ENCODE measurements around the gene GALNT2.

The GALNT2 gene

DNA sequence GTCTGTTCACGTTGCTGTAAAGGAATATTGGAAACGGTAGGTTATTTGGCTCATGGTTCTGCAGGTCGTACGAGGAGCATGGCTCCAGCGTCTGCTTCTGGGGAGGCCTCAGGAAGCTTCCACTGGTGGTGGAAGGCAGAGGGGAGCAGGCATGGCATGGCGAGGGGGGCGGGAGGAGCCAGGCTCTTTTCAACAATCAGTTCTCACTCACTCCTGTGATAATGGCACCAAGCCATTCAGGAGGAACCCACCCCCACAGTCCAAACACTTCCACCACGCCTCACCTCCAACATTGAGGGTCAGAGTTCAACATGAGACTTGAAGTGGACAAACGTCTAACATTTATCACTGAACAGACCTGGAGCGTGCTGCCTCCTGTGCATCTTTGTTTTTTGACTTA is 217.9 kb downstream of the GALNT2 start:
- ATAC-seq, result no peak
- TF ChIP-seq PATZ1 (CRISPR knock-in tag; IDR thresholded peaks at IDR 0.05; ENCODE audit: borderline replicate concordance) (no peak), ISL1 (CRISPR knock-in tag; IDR thresholded peaks at IDR 0.05) (no peak), ZFP30 (CRISPR knock-in tag; IDR thresholded peaks at IDR 0.05) (no peak), BACH2 (CRISPR knock-in tag; IDR thresholded peaks at IDR 0.05; ENCODE audit: borderline replicate concordance) (no peak), TCF4 (CRISPR knock-in tag; IDR thresholded peaks at IDR 0.05; ENCODE audit: borderline replicate concordance) (no peak), ZC3H10 (CRISPR knock-in tag; IDR thresholded peaks at IDR 0.05) (no peak), POU6F1 (CRISPR knock-in tag; IDR thresholded peaks at IDR 0.05; ENCODE audit: borderline replicate concordance, low read depth) (no peak), ZFP3 (CRISPR knock-in tag; IDR thresholded peaks at IDR 0.05) (no peak), SNAI2 (CRISPR knock-in tag; IDR thresholded peaks at IDR 0.05) (no peak), ZNF8 (CRISPR knock-in tag; IDR thresholded peaks at IDR 0.05) (no peak)

- TF ChIP-seq, protein P1, sequence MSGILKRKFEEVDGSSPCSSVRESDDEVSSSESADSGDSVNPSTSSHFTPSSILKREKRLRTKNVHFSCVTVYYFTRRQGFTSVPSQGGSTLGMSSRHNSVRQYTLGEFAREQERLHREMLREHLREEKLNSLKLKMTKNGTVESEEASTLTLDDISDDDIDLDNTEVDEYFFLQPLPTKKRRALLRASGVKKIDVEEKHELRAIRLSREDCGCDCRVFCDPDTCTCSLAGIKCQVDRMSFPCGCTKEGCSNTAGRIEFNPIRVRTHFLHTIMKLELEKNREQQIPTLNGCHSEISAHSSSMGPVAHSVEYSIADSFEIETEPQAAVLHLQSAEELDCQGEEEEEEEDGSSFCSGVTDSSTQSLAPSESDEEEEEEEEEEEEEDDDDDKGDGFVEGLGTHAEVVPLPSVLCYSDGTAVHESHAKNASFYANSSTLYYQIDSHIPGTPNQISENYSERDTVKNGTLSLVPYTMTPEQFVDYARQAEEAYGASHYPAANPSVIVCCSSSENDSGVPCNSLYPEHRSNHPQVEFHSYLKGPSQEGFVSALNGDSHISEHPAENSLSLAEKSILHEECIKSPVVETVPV (CRISPR knock-in tag; IDR thresholded peaks at IDR 0.05), result no peak
- TF ChIP-seq PATZ1 (CRISPR knock-in tag; IDR thresholded peaks at IDR 0.05; ENCODE audit: borderline replicate concordance) (no peak), OSR1 (CRISPR knock-in tag; IDR thresholded peaks at IDR 0.05) (no peak), PPARA (CRISPR knock-in tag; IDR thresholded peaks at IDR 0.05; ENCODE audit: borderline replicate concordance) (no peak), TSHZ2 (CRISPR knock-in tag; IDR thresholded peaks at IDR 0.05) (no peak), GLIS3 (CRISPR knock-in tag; IDR thresholded peaks at IDR 0.05) (no peak), BACH2 (CRISPR knock-in tag; IDR thresholded peaks at IDR 0.05; ENCODE audit: borderline replicate concordance) (no peak), RARB (CRISPR knock-in tag; IDR thresholded peaks at IDR 0.05) (no peak), ZFP3 (CRISPR knock-in tag; IDR thresholded peaks at IDR 0.05) (no peak), POU6F1 (CRISPR knock-in tag; IDR thresholded peaks at IDR 0.05; ENCODE audit: borderline replicate concordance, low read depth) (no peak), TOX (CRISPR knock-in tag; IDR thresholded peaks at IDR 0.05; ENCODE audit: borderline replicate concordance) (no peak), TCF4 (CRISPR knock-in tag; IDR thresholded peaks at IDR 0.05; ENCODE audit: borderline replicate concordance) (no peak), ZNF565 (CRISPR knock-in tag; conservative IDR thresholded peaks at IDR 0.05; ENCODE audit: low read depth) (no peak), ESRRG (CRISPR knock-in tag; IDR thresholded peaks at IDR 0.05) (no peak)
- no peak for ATAC-seq
Observed at GRCh38 chr1:230285351-230285750, 218.3 kb downstream of the GALNT2 start.
